Mesendoderm (in vitro differentiated cells): Measurements from ENCODE around the gene ZNF418.
"Not testable (repeated sequence)": the region's sequence is repeated elsewhere in the genome, so short reads cannot be mapped to it uniquely, and the experiment has no call there.

ENCODE experiments used
- DNase-seq: peaks from one replicate; pipeline ENCODE4 v3.0.0; 2013
- H2AK5ac ChIP-seq: 2 replicates; pipeline ENCODE4 v1.6.1; 2013; ENCODE audit warnings: low read length, inconsistent platforms
- H2BK120ac ChIP-seq: 2 replicates; pipeline ENCODE4 v1.6.1; 2013; ENCODE audit warnings: low read depth, mild to moderate bottlenecking, low read length, moderate library complexity, mixed read lengths
- H2BK15ac ChIP-seq: replicated peaks from 2 replicates; pipeline ENCODE4 v1.6.1; 2013; ENCODE audit warnings: low read depth, mild to moderate bottlenecking, moderate library complexity
- H2BK5ac ChIP-seq: 2 replicates; pipeline ENCODE4 v1.6.1; 2013; ENCODE audit warnings: low read length, inconsistent platforms
- H3K18ac ChIP-seq: 2 replicates; pipeline ENCODE4 v1.6.1; 2013; ENCODE audit warnings: mild to moderate bottlenecking, low read length, mixed read lengths
- H3K23ac ChIP-seq: one replicate; pipeline ENCODE4 v1.6.1; 2013; ENCODE audit warnings: low read length
- H3K27ac ChIP-seq: 2 replicates; pipeline ENCODE4 v1.5.1; 2013; ENCODE audit warnings: low read depth, mild to moderate bottlenecking, inconsistent platforms, low read length, moderate library complexity
- H3K27me3 ChIP-seq: 2 replicates; pipeline ENCODE4 v1.6.1; 2013; ENCODE audit warnings: low read length, control low read depth, mild to moderate bottlenecking, inconsistent platforms; ENCODE audit not compliant: insufficient read depth, poor library complexity
- H3K36me3 ChIP-seq: 2 replicates; pipeline ENCODE4 v1.6.1; 2013; ENCODE audit warnings: low read length, inconsistent platforms; ENCODE audit not compliant: control insufficient read depth, insufficient read depth
- H3K4ac ChIP-seq: one replicate; pipeline ENCODE4 v1.6.1; 2013; ENCODE audit warnings: low read depth, mild to moderate bottlenecking, low read length, moderate library complexity
- H3K4me1 ChIP-seq: 2 replicates; pipeline ENCODE4 v1.6.1; 2013; ENCODE audit warnings: low read depth, low read length, inconsistent platforms; ENCODE audit not compliant: control insufficient read depth
- H3K4me2 ChIP-seq: 2 replicates; pipeline ENCODE4 v1.6.1; 2013; ENCODE audit warnings: low read length
- H3K4me3 ChIP-seq: 2 replicates; pipeline ENCODE4 v1.5.1; 2013; ENCODE audit warnings: mild to moderate bottlenecking, low read length
- H3K56ac ChIP-seq: one replicate; pipeline ENCODE4 v1.6.1; 2013; ENCODE audit warnings: low read length
- H3K79me1 ChIP-seq: 2 replicates; pipeline ENCODE4 v1.6.1; 2013; ENCODE audit warnings: low read length, inconsistent platforms
- H3K79me2 ChIP-seq: 2 replicates; pipeline ENCODE4 v1.6.1; 2013; ENCODE audit warnings: mild to moderate bottlenecking, low read length; ENCODE audit not compliant: control insufficient read depth, insufficient read depth
- H3K9ac ChIP-seq: 2 replicates; pipeline ENCODE4 v1.6.1; 2013; ENCODE audit warnings: low read length, inconsistent platforms
- H4K5ac ChIP-seq: one replicate; pipeline ENCODE4 v1.6.1; 2013; ENCODE audit warnings: low read length
- H4K8ac ChIP-seq: one replicate; pipeline ENCODE4 v1.6.1; 2013; ENCODE audit warnings: low read depth, mild to moderate bottlenecking, control low read depth, low read length, moderate library complexity
- WGBS: extraction: QIAGEN DNeasy Blood & Tissue Kit; methylation state at CpG from one replicate; pipeline ENCODE4 v1.1.7; 2013; ENCODE audit warnings: low lambda C conversion rate, missing lambda C conversion rate; ENCODE audit not compliant: insufficient coverage; ENCODE audit errors: extremely low coverage; 5-methylcytosine and 5-hydroxymethylcytosine counted together

Gene ZNF418

GRCh38 chr19:57888107-57888559 lies 47.1 kb downstream of the ZNF418 start:
- Histone ChIP-seq H4K5ac (no peak overlapping the region), H3K36me3 (no peaks in the 10 kb centered on the region), H4K8ac (no peak overlapping the region), H2BK120ac (no peak overlapping the region), H2BK15ac (no peak overlapping the region), H3K27ac (peak overlapping the region; percentile 6), H3K23ac (no peak overlapping the region), H3K4me1 (peaks cover 3% of the 10 kb centered on the region), H3K27me3 (no peaks in the 10 kb centered on the region), H3K4me3 (peak overlapping the region; percentile 60), H3K79me1 (peaks cover 3% of the 10 kb centered on the region), H3K4ac (peak overlapping the region; percentile 74), H3K9ac (peak overlapping the region; percentile 84), H3K18ac (peak overlapping the region; percentile 63), H2AK5ac (no peak overlapping the region), H3K79me2 (peaks cover 48% of the 10 kb centered on the region), H3K56ac (peak overlapping the region; percentile 88), H3K4me2 (peak overlapping the region; percentile 45), H2BK5ac (peak overlapping the region; percentile 2)
- peak; percentile 37 for DNase-seq
- no CpG with 5 or more reads among the region's 8 CpGs for WGBS

- Histone ChIP-seq H4K5ac (no peak overlapping the region), H3K23ac (no peak overlapping the region), H3K4me1 (peaks cover 3% of the 10 kb centered on the region), H3K4me2 (peak overlapping the region; percentile 15), H3K79me1 (peaks cover 3% of the 10 kb centered on the region), H2AK5ac (no peak overlapping the region), H3K56ac (peak overlapping the region; percentile 77), H3K27me3 (no peaks in the 10 kb centered on the region), H2BK5ac (no peak overlapping the region), H3K4me3 (peak overlapping the region; percentile 22), H3K27ac (peak overlapping the region; percentile 77), H3K79me2 (peaks cover 53% of the 10 kb centered on the region), H2BK120ac (no peak overlapping the region), H3K36me3 (no peaks in the 10 kb centered on the region), H3K9ac (peak overlapping the region; percentile 58), H4K8ac (no peak overlapping the region), H2BK15ac (no peak overlapping the region), H3K18ac (no peak overlapping the region), H3K4ac (no peak overlapping the region)
- DNase-seq, result peak; percentile 88
- no CpG with 5 or more reads among the region's 6 CpGs for WGBS
Observed at GRCh38 chr19:57887195-57887941, 47.8 kb downstream of the ZNF418 start.

GRCh38 chr19:57886046-57886445 lies 49.2 kb downstream of the ZNF418 start:
- Histone ChIP-seq H2BK120ac (no peak overlapping the region), H3K4me2 (no peak overlapping the region), H3K4ac (no peak overlapping the region), H2BK5ac (no peak overlapping the region), H3K23ac (no peak overlapping the region), H3K4me3 (no peak overlapping the region), H3K79me1 (peaks cover 3% of the 10 kb centered on the region), H3K79me2 (peaks cover 53% of the 10 kb centered on the region), H3K18ac (no peak overlapping the region), H3K27ac (no peak overlapping the region), H3K56ac (no peak overlapping the region), H4K8ac (no peak overlapping the region), H3K9ac (peak overlapping the region; percentile 32), H3K36me3 (no peaks in the 10 kb centered on the region), H3K27me3 (no peaks in the 10 kb centered on the region), H4K5ac (no peak overlapping the region), H2BK15ac (no peak overlapping the region), H2AK5ac (no peak overlapping the region), H3K4me1 (peaks cover 3% of the 10 kb centered on the region)
- no CpG with 5 or more reads among the region's 3 CpGs for WGBS
- peak; percentile 94 for DNase-seq

- peak overlapping the region; percentile 23 for H3K4me3 ChIP-seq
- not testable (repeated sequence) for H4K5ac ChIP-seq, H3K27ac ChIP-seq, H3K56ac ChIP-seq, H2BK120ac ChIP-seq, H4K8ac ChIP-seq, H2BK5ac ChIP-seq, H3K23ac ChIP-seq, H2BK15ac ChIP-seq, H3K36me3 ChIP-seq, H3K9ac ChIP-seq, H3K27me3 ChIP-seq, H3K4me1 ChIP-seq, H2AK5ac ChIP-seq, H3K18ac ChIP-seq, H3K4ac ChIP-seq, H3K4me2 ChIP-seq
- WGBS, result no CpG with 5 or more reads among the region's 8 CpGs
- peaks cover 26% of the 10 kb centered on the region for H3K79me2 ChIP-seq
- peaks cover 11% of the 10 kb centered on the region for H3K79me1 ChIP-seq
- peak; percentile 58 for DNase-seq
Observed at GRCh38 chr19:57873883-57874799, 61.1 kb downstream of the ZNF418 start.

GRCh38 chr19:57872450-57872849 lies 62.8 kb downstream of the ZNF418 start:
- H3K56ac ChIP-seq, result no peak overlapping the region
- H3K4me1 ChIP-seq, result no peaks in the 10 kb centered on the region
- H3K4me2 ChIP-seq, result no peak overlapping the region
- peaks cover 17% of the 10 kb centered on the region for H3K79me2 ChIP-seq
- no peak overlapping the region for H3K9ac ChIP-seq
- no peak overlapping the region for H3K18ac ChIP-seq
- H3K27ac ChIP-seq, result no peak overlapping the region
- H2BK5ac ChIP-seq, result no peak overlapping the region
- no peaks in the 10 kb centered on the region for H3K27me3 ChIP-seq
- peak; percentile 34 for DNase-seq
- no peak overlapping the region for H3K23ac ChIP-seq
- no peak overlapping the region for H2BK120ac ChIP-seq
- no peak overlapping the region for H2BK15ac ChIP-seq
- no peak overlapping the region for H2AK5ac ChIP-seq
- no peak overlapping the region for H4K5ac ChIP-seq
- no peak overlapping the region for H3K4ac ChIP-seq
- H3K79me1 ChIP-seq, result peaks cover 11% of the 10 kb centered on the region
- H3K36me3 ChIP-seq, result peaks cover 10% of the 10 kb centered on the region
- no peak overlapping the region for H4K8ac ChIP-seq
- no peak overlapping the region for H3K4me3 ChIP-seq
